Pancreas (tissue), 10 donors: ENCODE measurements around the gene ACSS3. TPM values are rescaled to one million over a fixed set of nuclear protein-coding genes. Genes with fewer than 3 reads are reported as not detected.

ENCODE experiments used
- ATAC-seq, 4 donors: fragments of 200-7000 bp; cut with Tn5 transposase; one replicate each; pipeline versions ENCODE4 v1.8.0 to v1.9.1; 2020; ENCODE audit warnings: mild to moderate bottlenecking in 4 of 4, moderate library complexity in 4 of 4
- DNase-seq, 6 donors: peaks; one replicate each; pipeline ENCODE4 v3.0.0-alpha.2; 2020
- FAIRE-seq: peaks from 2 replicates; lab custom pipeline; 2012; peaks lifted over from hg19 to GRCh38; lab: Jason Lieb, UNC
- H3K27ac ChIP-seq, 4 donors: fragments of 200-600 bp; sonication (generic); 1 replicate in 3 of 4; 2 replicates in 1 of 4; pipeline versions ENCODE4 v1.5.0 to v1.8.0; 2020
- H3K27me3 ChIP-seq, 4 donors: fragments of 200-600 bp; one replicate each; pipeline ENCODE4 v1.8.0; 2021
- H3K36me3 ChIP-seq, 3 donors: fragments of 200-600 bp; sonication (generic) in 1 of 3; one replicate each; pipeline versions ENCODE4 v1.5.0 to v1.8.0; 2020 to 2021
- H3K4me1 ChIP-seq, 3 donors: fragments of 200-600 bp; one replicate each; pipeline ENCODE4 v1.8.0; 2021
- H3K4me3 ChIP-seq, 4 donors: fragments of 200-600 bp; sonication (generic) in 2 of 4; one replicate each; pipeline versions ENCODE4 v1.5.0 to v1.8.0; 2020 to 2021
- H3K9me3 ChIP-seq, 4 donors: fragments of 200-600 bp; one replicate each; pipeline ENCODE4 v1.8.0; 2021
- CTCF ChIP-seq, 4 donors: fragments of 200-600 bp; sonication (generic) in 3 of 4; IDR thresholded peaks; one replicate each; pipeline versions ENCODE4 v1.5.0 to v1.8.0; 2021; ENCODE audit warnings: antibody characterized with exemption in 4 of 4
- WGBS, 2 donors: extraction: QIAGEN DNeasy Blood & Tissue Kit; methylation state at CpG; one replicate each; pipeline ENCODE4 v1.1.7; 2013; 5-methylcytosine and 5-hydroxymethylcytosine counted together
- intact Hi-C, 3 donors: fragments of 100-400 bp; cut with DNase I; formaldehyde crosslinking; loops; one replicate each; pipeline versions ENCODE4 v1.11.1 to v1.14.2; 2022
- polyA plus RNA-seq, 2 donors: library from polyadenylated mRNA; stranded (reverse); fragments of 200-250 nt; gene quantifications; one replicate each; pipeline ENCODE4 v1.2.3, GENCODE V29; 2013
- total RNA-seq, 6 donors: library from RNA; stranded (reverse); fragmentation: NEBNext Ultra II Directional in 4 of 6; extraction: Animal tissue kit (Norgen Biotek cat#: 25700) in 4 of 6; gene quantifications; one replicate each; pipeline versions ENCODE4 v1.2.1 to v1.2.4, GENCODE V29; 2021 to 2023
- donor health status: healthy with polysubstance abuse.
- donor health status: DM: no; HTN: no; CAD: no; lungs with moderate emphysema.
- donor health status: DM: no; HTN: no; CAD: no.
- donor health status: control.
- donor health status: control.
- donor health status: Bipolar disorder and iron deficiency.
- donor health status: DM: yes; HTN: yes; CAD: no.
- donor health status: DM: no; HTN: no; CAD: no.
- donor health status: DM: no; HTN: no; CAD: no.
- donor health status: DM: yes; HTN: yes; CAD: no.

ACSS3 gene
- total and polyA plus RNA-seq, 8 donors, result 1.4 to 5.6 (median 2.2) TPM

- no peak for FAIRE-seq
- Histone ChIP-seq H3K9me3 (no peaks in the 10 kb centered on the region), H3K27me3 (no peaks in the 10 kb centered on the region), H3K36me3 (no peaks in the 10 kb centered on the region), H3K27ac (no peak overlapping the region), H3K4me3 (no peak overlapping the region), H3K4me1 (no peaks in the 10 kb centered on the region)
- TF ChIP-seq CTCF (IDR thresholded peaks at IDR 0.05), result no peak
- WGBS, 2 donors, result 33 to 52% methylated on average over 1 of the region's 1 CpG
- intact Hi-C loops, result no loop called here
- no peak for DNase-seq
- ATAC-seq, result no peak
These were observed 143.8 kb downstream of the ACSS3 start for GRCh38 chr12:81221681-81222080.

- no peaks in the 10 kb centered on the region for H3K27me3 ChIP-seq
- H3K4me3 ChIP-seq, result no peak overlapping the region
- intact Hi-C loops, result no loop called here
- 68 to 71% methylated on average over 5 of the region's 5 CpGs for WGBS, 2 donors
- H3K9me3 ChIP-seq, result no peaks in the 10 kb centered on the region
- FAIRE-seq (no peak), DNase-seq (no peak), ATAC-seq (no peak)
- no peak overlapping the region for H3K27ac ChIP-seq
- no peaks in the 10 kb centered on the region for H3K4me1 ChIP-seq
- TF ChIP-seq CTCF (IDR thresholded peaks at IDR 0.05), result no peak
- no peaks in the 10 kb centered on the region for H3K36me3 ChIP-seq
These were observed 145.1 kb downstream of the ACSS3 start for GRCh38 chr12:81222846-81223592.

- FAIRE-seq, result no peak
- no peak for DNase-seq
- H3K36me3 ChIP-seq, result no peaks in the 10 kb centered on the region
- H3K4me3 ChIP-seq, result no peak overlapping the region
- H3K27me3 ChIP-seq, result no peaks in the 10 kb centered on the region
- H3K4me1 ChIP-seq, result no peaks in the 10 kb centered on the region
- no peak for TF ChIP-seq CTCF (IDR thresholded peaks at IDR 0.05)
- intact Hi-C loops, result no loop called here
- H3K27ac ChIP-seq, result no peak overlapping the region
- no peak for ATAC-seq
- no peaks in the 10 kb centered on the region for H3K9me3 ChIP-seq
- WGBS, 2 donors, result 83 to 86% methylated on average over 6 of the region's 6 CpGs
These were observed 146.7 kb downstream of the ACSS3 start for GRCh38 chr12:81224626-81225025.

GRCh38 chr12:81229759-81230158, 151.9 kb downstream of the ACSS3 start:
- no peaks in the 10 kb centered on the region for H3K9me3 ChIP-seq
- ATAC-seq (no peak), DNase-seq (no peak), FAIRE-seq (no peak)
- no peaks in the 10 kb centered on the region for H3K36me3 ChIP-seq
- WGBS, 2 donors, result 52 to 59% methylated on average over 5 of the region's 5 CpGs
- H3K27ac ChIP-seq, result no peak overlapping the region
- intact Hi-C loops, result no loop called here
- TF ChIP-seq CTCF (IDR thresholded peaks at IDR 0.05), result no peak
- H3K4me3 ChIP-seq, result no peak overlapping the region
- H3K4me1 ChIP-seq, result no peaks in the 10 kb centered on the region
- H3K27me3 ChIP-seq, result no peaks in the 10 kb centered on the region
